HepG2 (cell line): ENCODE data around the gene KATNAL2. TPM values are rescaled to one million over a fixed set of nuclear protein-coding genes. Genes with fewer than 3 reads are reported as not detected.

Source experiments
- BCL6 ChIP-seq: IDR thresholded peaks from 2 replicates; pipeline ENCODE4 v1.6.1; 2016; ENCODE audit warnings: missing genetic modification reagents, missing compliant biosample characterization
- HCFC1 ChIP-seq: fragments of 150-350 bp; IDR thresholded peaks from 2 replicates; pipeline ENCODE4 v1.6.1; 2014; ENCODE audit warnings: low read depth, low read length
- HOXA9 ChIP-seq: sonication (generic); formaldehyde crosslinking; IDR thresholded peaks from 2 replicates; pipeline ENCODE4 v1.8.1; 2022; ENCODE audit warnings: missing genetic modification reagents, mild to moderate bottlenecking, moderate library complexity, borderline replicate concordance
- KIAA2018 ChIP-seq: sonication (generic); formaldehyde crosslinking; IDR thresholded peaks from 2 replicates; pipeline ENCODE4 v1.5.0; 2020; ENCODE audit warnings: mild to moderate bottlenecking, missing genetic modification reagents, borderline replicate concordance
- MED1 ChIP-seq: sonication (generic); formaldehyde crosslinking; IDR thresholded peaks from 2 replicates; pipeline ENCODE4 v1.4.0; 2020; ENCODE audit warnings: missing genetic modification reagents
- NFAT5 ChIP-seq: sonication (generic); formaldehyde crosslinking; IDR thresholded peaks from 2 replicates; pipeline ENCODE4 v1.4.0; 2020; ENCODE audit warnings: missing genetic modification reagents
- NFRKB ChIP-seq: fragments of 450-650 bp; IDR thresholded peaks from 2 replicates; pipeline ENCODE4 v1.6.1; 2017
- SCMH1 ChIP-seq: sonication (generic); formaldehyde crosslinking; IDR thresholded peaks from 2 replicates; pipeline ENCODE4 v1.9.0; 2021; ENCODE audit warnings: missing genetic modification reagents, mild to moderate bottlenecking, borderline replicate concordance
- ZBTB20 ChIP-seq: sonication (generic); formaldehyde crosslinking; IDR thresholded peaks from 2 replicates; pipeline ENCODE4 v1.8.1; 2023; ENCODE audit warnings: missing genetic modification reagents, low read depth, mild to moderate bottlenecking, borderline replicate concordance
- ZNF3 ChIP-seq: IDR thresholded peaks from 2 replicates; pipeline ENCODE4 v1.7.0; 2017; ENCODE audit warnings: inconsistent platforms
- ZNF362 ChIP-seq: sonication (generic); formaldehyde crosslinking; IDR thresholded peaks from 2 replicates; pipeline ENCODE4 v1.4.0; 2020; ENCODE audit warnings: missing genetic modification reagents, mild to moderate bottlenecking, borderline replicate concordance
- ZNF660 ChIP-seq: sonication (generic); formaldehyde crosslinking; IDR thresholded peaks from 2 replicates; pipeline ENCODE4 v1.5.1; 2020; ENCODE audit warnings: mild to moderate bottlenecking, low read depth, missing genetic modification reagents, borderline replicate concordance
- ZSCAN31 ChIP-seq: sonication (generic); formaldehyde crosslinking; IDR thresholded peaks from 2 replicates; pipeline ENCODE4 v1.5.0; 2020; ENCODE audit warnings: low read depth, mild to moderate bottlenecking, missing genetic modification reagents
- polyA plus RNA-seq, 8 experiments: library from polyadenylated mRNA; depleted of rRNA in 3 of 8; stranded (reverse) in 7 of 8; unstranded in 1 of 8; fragments of >200 nt; fragmentation: Illumina TruSeq in 4 of 8; extraction: Trizol in 4 of 8; gene quantifications; 2 replicates each; pipeline versions ENCODE4 v1.2.1 to v1.2.3, GENCODE V29; 2011 to 2016; ENCODE audit warnings: low read depth in 4 of 8, missing spikeins in 1 of 8, mixed read lengths in 1 of 8; ENCODE audit not compliant: insufficient read depth in 1 of 8
- total RNA-seq, 5 experiments: library from RNA; depleted of rRNA; stranded (reverse); fragments of >200 nt; fragmentation: Illumina TruSeq; extraction: Trizol; gene quantifications; 2 replicates each; pipeline ENCODE4 v1.2.3, GENCODE V29; 2016; ENCODE audit warnings: low read depth in 1 of 5

Gene KATNAL2
- total and polyA plus RNA-seq, 2 of the 13 experiments (the other 11 are each of a cell fraction or from before 2014, with no cell fraction given), result not detected

GRCh38 chr18:47150029-47150823 is 232.8 kb downstream of the KATNAL2 start, which contains the start of gene HDHD2 (continued):
- TF ChIP-seq MED1 (CRISPR knock-in tag), result peak; percentile 65
- TF ChIP-seq ZNF3, result no peak
- no peak for TF ChIP-seq KIAA2018 (CRISPR knock-in tag)
- no peak for TF ChIP-seq NFAT5
- TF ChIP-seq ZBTB20 (CRISPR knock-in tag), result peak; percentile 16; the same call in 1 of the 2 replicates
- TF ChIP-seq HCFC1, result no peak
- peak; percentile 8; the same call in 1 of the 2 replicates for TF ChIP-seq BCL6 (CRISPR knock-in tag)
- TF ChIP-seq ZNF362 (CRISPR knock-in tag), result no peak; the same call in 1 of the 2 replicates
- TF ChIP-seq ZSCAN31 (CRISPR knock-in tag), result peak; percentile 91
- TF ChIP-seq ZNF660 (CRISPR knock-in tag), result no peak
- 0 out of 2 replicates have a peak, but pooled peaks have one; percentile 50 for TF ChIP-seq HOXA9 (CRISPR knock-in tag)
- TF ChIP-seq NFRKB, result no peak
- no peak for TF ChIP-seq SCMH1 (CRISPR knock-in tag)
